ENCODE measurements around the gene TOR3A. TPM values are rescaled to one million over a fixed set of nuclear protein-coding genes. Genes with fewer than 3 reads are reported as not detected.

The TOR3A gene
- total RNA-seq, 3 donors from 2014 or later: 38.7 to 39.9 (median 39.8) TPM

- Mint-ChIP-seq H3K36me3 (ENCODE audit: insufficient read depth) (peaks cover 26% of the 10 kb centered on the region), H3K4me1 (ENCODE audit: low read depth) (peaks cover 2% of the 10 kb centered on the region), H3K27me3 (ENCODE audit: low read depth) (no peaks in the 10 kb centered on the region), H3K9me3 (no peaks in the 10 kb centered on the region), H3K4me3 (no peak overlapping the region)
- ATAC-seq (no peak), DNase-seq (no peak)
Observed at GRCh38 chr1:179089827-179090482, 8.1 kb downstream of the TOR3A start.

DNA sequence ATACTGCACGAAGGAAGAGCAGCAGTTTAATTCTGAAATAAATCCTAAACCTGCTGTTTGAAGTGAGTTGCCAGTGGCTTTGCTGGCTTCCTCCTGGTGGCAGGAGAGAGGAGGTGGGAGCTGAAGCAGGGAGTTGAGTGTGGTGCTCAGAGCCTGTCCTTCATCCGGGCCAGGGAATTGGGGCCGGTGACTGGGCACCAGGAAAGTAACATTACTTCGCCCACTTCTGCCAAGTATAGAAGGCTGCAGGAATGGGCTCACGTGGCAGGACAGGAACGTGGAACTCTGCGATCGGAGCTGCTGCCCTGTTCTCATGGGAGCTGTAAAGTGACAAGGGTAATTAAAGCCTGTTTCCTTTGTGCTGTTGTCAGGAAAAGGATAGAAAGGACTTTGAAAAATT lies 8.7 kb downstream of the TOR3A start:
- DNase-seq (no peak), ATAC-seq (no peak)
- no peaks in the 10 kb centered on the region for H3K27me3 Mint-ChIP-seq (ENCODE audit: low read depth)
- H3K4me1 Mint-ChIP-seq (ENCODE audit: low read depth): peaks cover under 1% of the 10 kb centered on the region
- peaks cover 26% of the 10 kb centered on the region for H3K36me3 Mint-ChIP-seq (ENCODE audit: insufficient read depth)
- no peaks in the 10 kb centered on the region for H3K9me3 Mint-ChIP-seq
- no peak overlapping the region for H3K4me3 Mint-ChIP-seq

- DNase-seq (no peak), ATAC-seq (no peak)
- no peaks in the 10 kb centered on the region for H3K9me3 Mint-ChIP-seq
- H3K4me1 Mint-ChIP-seq (ENCODE audit: low read depth): no peaks in the 10 kb centered on the region
- H3K36me3 Mint-ChIP-seq (ENCODE audit: insufficient read depth): peaks cover 27% of the 10 kb centered on the region
- no peaks in the 10 kb centered on the region for H3K27me3 Mint-ChIP-seq (ENCODE audit: low read depth)
- H3K4me3 Mint-ChIP-seq: no peak overlapping the region
Observed at GRCh38 chr1:179090923-179091322, 9.1 kb downstream of the TOR3A start.

DNA sequence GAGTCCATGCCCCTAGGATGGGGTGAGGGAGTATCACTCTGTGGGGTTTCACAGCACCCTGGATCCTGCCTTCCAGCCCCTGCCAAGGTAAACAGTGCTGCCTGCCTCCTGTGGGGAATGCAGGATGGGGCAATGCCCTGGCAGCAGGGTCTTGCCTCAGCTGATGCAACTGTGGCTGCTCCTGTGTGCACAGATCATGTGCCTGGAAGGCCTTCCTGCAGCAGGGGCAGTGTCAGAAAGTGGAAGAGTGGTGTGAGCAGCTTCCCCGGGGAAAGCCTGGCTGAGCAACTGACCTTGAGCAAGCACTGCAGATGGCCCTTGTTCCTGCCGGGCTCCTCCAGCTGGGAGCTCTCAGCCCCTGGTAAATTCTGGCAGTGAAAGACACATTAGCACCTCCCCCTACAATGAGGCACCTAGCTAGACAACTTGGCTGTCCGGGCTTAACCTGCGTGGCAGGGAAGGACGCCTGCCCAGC lies 9.9 kb downstream of the TOR3A start:
- ATAC-seq (no peak), DNase-seq (no peak)
- no peaks in the 10 kb centered on the region for H3K4me1 Mint-ChIP-seq (ENCODE audit: low read depth)
- peaks cover 28% of the 10 kb centered on the region for H3K36me3 Mint-ChIP-seq (ENCODE audit: insufficient read depth)
- no peaks in the 10 kb centered on the region for H3K27me3 Mint-ChIP-seq (ENCODE audit: low read depth)
- H3K4me3 Mint-ChIP-seq: no peak overlapping the region
- no peaks in the 10 kb centered on the region for H3K9me3 Mint-ChIP-seq

DNA sequence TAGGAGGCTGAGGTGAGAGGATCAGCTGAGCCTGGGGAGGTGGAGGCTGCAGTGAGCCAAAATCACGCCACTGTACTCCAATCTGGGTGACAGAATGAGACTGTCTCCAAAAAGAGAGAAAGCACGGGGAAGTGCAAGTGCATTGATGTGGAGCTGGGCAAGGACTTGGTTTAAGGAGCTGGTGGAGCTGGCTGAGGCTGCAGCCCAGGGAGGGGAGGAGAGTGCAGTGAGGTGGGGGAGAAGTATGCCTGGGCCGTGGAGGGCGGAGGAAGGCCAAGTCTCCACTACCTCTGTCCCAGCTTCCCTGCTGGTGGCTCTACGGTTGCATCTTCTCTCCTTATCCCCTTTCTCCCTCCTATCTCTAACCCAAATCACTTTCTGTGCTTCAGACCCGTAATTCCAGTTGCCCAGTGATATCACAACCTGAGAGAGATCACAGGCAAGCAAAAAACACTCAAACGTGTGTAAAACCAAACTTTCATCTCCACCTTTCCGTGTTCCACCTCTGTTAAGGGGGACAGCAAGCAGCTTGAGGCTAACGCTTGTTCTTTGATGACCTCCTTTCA lies 11.1 kb downstream of the TOR3A start:
- Mint-ChIP-seq H3K4me1 (ENCODE audit: low read depth) (no peaks in the 10 kb centered on the region), H3K9me3 (no peaks in the 10 kb centered on the region), H3K4me3 (no peak overlapping the region), H3K27me3 (ENCODE audit: low read depth) (no peaks in the 10 kb centered on the region), H3K36me3 (ENCODE audit: insufficient read depth) (peaks cover 29% of the 10 kb centered on the region)
- no peak for ATAC-seq
- DNase-seq: no peak

DNA sequence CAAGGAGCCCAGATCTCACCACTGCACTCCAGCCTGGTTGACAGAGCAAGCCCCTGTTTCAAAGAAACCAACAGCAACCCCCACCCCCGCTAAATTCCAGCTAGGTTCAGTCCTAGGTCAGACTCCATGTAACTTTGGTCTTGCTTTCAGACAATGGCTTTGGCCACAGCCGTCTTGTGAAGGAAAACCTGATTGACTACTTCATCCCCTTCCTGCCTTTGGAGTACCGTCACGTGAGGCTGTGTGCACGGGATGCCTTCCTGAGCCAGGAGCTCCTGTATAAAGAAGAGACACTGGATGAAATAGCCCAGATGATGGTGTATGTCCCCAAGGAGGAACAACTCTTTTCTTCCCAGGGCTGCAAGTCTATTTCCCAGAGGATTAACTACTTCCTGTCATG lies 12.9 kb downstream of the TOR3A start:
- Mint-ChIP-seq H3K27me3 (ENCODE audit: low read depth) (no peaks in the 10 kb centered on the region), H3K4me3 (no peak overlapping the region), H3K36me3 (ENCODE audit: insufficient read depth) (peaks cover 23% of the 10 kb centered on the region), H3K9me3 (no peaks in the 10 kb centered on the region), H3K4me1 (ENCODE audit: low read depth) (no peaks in the 10 kb centered on the region)
- ATAC-seq (no peak), DNase-seq (no peak)

DNA sequence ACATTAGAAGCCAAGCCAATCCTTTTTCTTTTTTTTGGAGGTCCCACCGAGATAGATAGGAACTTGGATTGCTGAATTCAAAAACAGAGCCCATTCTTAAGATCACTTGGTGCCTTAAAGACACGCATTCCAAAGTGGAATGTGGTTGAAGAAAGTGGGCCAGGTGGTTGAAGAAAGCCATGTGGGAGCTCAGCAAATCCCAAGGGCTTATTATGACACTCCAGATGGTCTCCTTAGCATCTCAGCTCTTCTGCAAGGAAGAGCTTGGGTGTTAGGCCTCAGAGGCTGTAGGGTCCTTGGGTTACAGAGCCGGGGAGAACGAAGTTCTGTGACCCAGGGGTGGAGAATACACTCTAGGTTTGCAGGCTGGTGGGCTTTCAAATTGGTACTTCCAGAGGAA lies 13.5 kb downstream of the TOR3A start:
- H3K27me3 Mint-ChIP-seq (ENCODE audit: low read depth): no peaks in the 10 kb centered on the region
- H3K4me1 Mint-ChIP-seq (ENCODE audit: low read depth): no peaks in the 10 kb centered on the region
- DNase-seq: no peak
- no peaks in the 10 kb centered on the region for H3K9me3 Mint-ChIP-seq
- ATAC-seq: no peak
- no peak overlapping the region for H3K4me3 Mint-ChIP-seq
- H3K36me3 Mint-ChIP-seq (ENCODE audit: insufficient read depth): peaks cover 19% of the 10 kb centered on the region

- H3K4me1 Mint-ChIP-seq (ENCODE audit: low read depth): no peaks in the 10 kb centered on the region
- H3K36me3 Mint-ChIP-seq (ENCODE audit: insufficient read depth): peaks cover 18% of the 10 kb centered on the region
- DNase-seq: no peak
- H3K27me3 Mint-ChIP-seq (ENCODE audit: low read depth): no peaks in the 10 kb centered on the region
- no peaks in the 10 kb centered on the region for H3K9me3 Mint-ChIP-seq
- ATAC-seq: no peak
- no peak overlapping the region for H3K4me3 Mint-ChIP-seq
Observed at GRCh38 chr1:179095924-179096323, 14.1 kb downstream of the TOR3A start.

DNA sequence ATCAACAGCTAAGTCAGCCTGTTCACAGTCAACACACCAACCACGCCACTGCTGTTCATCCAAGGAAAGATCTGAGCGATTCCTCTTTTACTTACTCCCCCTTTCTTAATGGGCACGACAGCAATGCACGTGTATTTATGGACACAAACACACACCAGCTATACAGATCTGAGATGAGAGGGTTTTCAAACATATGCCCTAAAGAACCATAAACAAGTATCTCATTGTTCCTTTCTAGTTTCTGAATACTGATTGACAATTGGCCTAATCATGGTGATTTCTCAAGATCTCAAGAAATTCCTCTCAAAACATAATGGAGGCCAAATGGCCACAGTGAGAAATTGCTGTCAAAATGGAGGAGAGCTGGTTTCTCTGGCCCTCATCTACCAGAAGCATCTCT lies 18.0 kb downstream of the TOR3A start:
- Mint-ChIP-seq H3K4me1 (ENCODE audit: low read depth) (no peaks in the 10 kb centered on the region), H3K4me3 (no peak overlapping the region), H3K9me3 (no peaks in the 10 kb centered on the region), H3K27me3 (ENCODE audit: low read depth) (no peaks in the 10 kb centered on the region), H3K36me3 (ENCODE audit: insufficient read depth) (peaks cover 7% of the 10 kb centered on the region)
- ATAC-seq (no peak), DNase-seq (no peak)

DNA sequence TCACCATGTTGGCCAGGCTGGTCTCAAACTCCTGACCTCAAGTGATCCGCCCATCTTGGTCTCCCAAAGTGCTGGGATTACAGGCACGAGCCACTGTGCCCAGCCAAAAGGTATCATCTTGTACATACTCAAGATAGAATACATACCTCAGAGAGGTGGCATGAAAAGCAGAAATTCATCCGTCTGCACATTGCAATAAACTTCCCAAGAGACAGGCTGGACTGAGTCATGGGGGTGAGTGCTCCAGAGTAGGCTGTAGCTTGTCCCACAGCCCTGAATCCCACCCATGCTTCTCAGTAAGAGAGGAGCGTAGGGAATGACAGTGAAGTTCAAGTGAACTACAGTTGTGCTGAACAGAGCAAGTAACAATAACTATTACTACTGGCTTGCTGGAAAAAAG lies 19.7 kb downstream of the TOR3A start:
- no peak overlapping the region for H3K4me3 Mint-ChIP-seq

DNA sequence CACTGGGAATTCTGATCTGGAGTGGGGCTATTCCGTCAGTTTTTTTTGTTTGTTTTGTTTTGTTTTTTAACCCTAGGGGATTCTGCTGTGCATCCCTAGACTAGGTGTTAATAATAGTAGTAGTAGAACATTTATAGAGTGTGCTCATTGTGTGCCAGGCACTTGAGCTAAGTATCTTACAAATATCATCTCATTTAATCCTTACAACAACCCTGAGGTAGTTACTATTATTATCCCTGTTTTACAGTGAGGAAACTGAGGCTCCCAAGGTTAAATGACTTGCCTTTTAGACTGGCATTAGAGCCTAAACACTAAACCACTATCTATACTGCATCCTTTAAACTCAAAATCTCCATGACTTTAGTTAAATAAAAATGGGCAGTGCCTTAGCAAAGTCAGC lies 22.1 kb downstream of the TOR3A start:
- DNase-seq (no peak), ATAC-seq (no peak)
- no peak overlapping the region for H3K4me3 Mint-ChIP-seq
- H3K27me3 Mint-ChIP-seq (ENCODE audit: low read depth): no peaks in the 10 kb centered on the region
- peaks cover 10% of the 10 kb centered on the region for H3K36me3 Mint-ChIP-seq (ENCODE audit: insufficient read depth)
- H3K4me1 Mint-ChIP-seq (ENCODE audit: low read depth): no peaks in the 10 kb centered on the region
- no peaks in the 10 kb centered on the region for H3K9me3 Mint-ChIP-seq

More for the DNA sequence above, 19.7 kb downstream of the TOR3A start:
- ATAC-seq (no peak), DNase-seq (no peak)
- Mint-ChIP-seq H3K9me3 (no peaks in the 10 kb centered on the region), H3K36me3 (ENCODE audit: insufficient read depth) (peaks cover 3% of the 10 kb centered on the region), H3K27me3 (ENCODE audit: low read depth) (no peaks in the 10 kb centered on the region), H3K4me1 (ENCODE audit: low read depth) (no peaks in the 10 kb centered on the region)

- no peaks in the 10 kb centered on the region for H3K4me1 Mint-ChIP-seq (ENCODE audit: low read depth)
- no peaks in the 10 kb centered on the region for H3K27me3 Mint-ChIP-seq (ENCODE audit: low read depth)
- DNase-seq (no peak), ATAC-seq (no peak)
- no peaks in the 10 kb centered on the region for H3K9me3 Mint-ChIP-seq
- no peak overlapping the region for H3K4me3 Mint-ChIP-seq
- peaks cover 15% of the 10 kb centered on the region for H3K36me3 Mint-ChIP-seq (ENCODE audit: insufficient read depth)
Observed at GRCh38 chr1:179104611-179105250, 22.9 kb downstream of the TOR3A start.

- H3K9me3 Mint-ChIP-seq: no peaks in the 10 kb centered on the region
- no peaks in the 10 kb centered on the region for H3K4me1 Mint-ChIP-seq (ENCODE audit: low read depth)
- DNase-seq: no peak
- H3K27me3 Mint-ChIP-seq (ENCODE audit: low read depth): no peaks in the 10 kb centered on the region
- H3K4me3 Mint-ChIP-seq: no peak overlapping the region
- no peak for ATAC-seq
- H3K36me3 Mint-ChIP-seq (ENCODE audit: insufficient read depth): peaks cover 18% of the 10 kb centered on the region
Observed at GRCh38 chr1:179105393-179105792, 23.5 kb downstream of the TOR3A start.

GRCh38 chr1:179107706-179108629 lies 26.1 kb downstream of the TOR3A start:
- H3K36me3 Mint-ChIP-seq (ENCODE audit: insufficient read depth): peaks cover 21% of the 10 kb centered on the region
- no peaks in the 10 kb centered on the region for H3K4me1 Mint-ChIP-seq (ENCODE audit: low read depth)
- DNase-seq (no peak), ATAC-seq (no peak)
- no peaks in the 10 kb centered on the region for H3K27me3 Mint-ChIP-seq (ENCODE audit: low read depth)
- H3K9me3 Mint-ChIP-seq: no peaks in the 10 kb centered on the region
- no peak overlapping the region for H3K4me3 Mint-ChIP-seq
